ENCODE data around the gene AGPAT3. TPM values are rescaled to one million over a fixed set of nuclear protein-coding genes. Genes with fewer than 3 reads are reported as not detected.

AGPAT3 gene
- total RNA-seq, 1 donor from 2014 or later = 7.8 TPM

GRCh38 chr21:43873673-43874072 is 8.7 kb downstream of the AGPAT3 start:
- no peak overlapping the region for H3K27ac ChIP-seq
- H3K9ac ChIP-seq = no peak overlapping the region
- H2AFZ ChIP-seq (replicated peaks) = no peak overlapping the region
- no peak for TF ChIP-seq EZH2 (IDR thresholded peaks at IDR 0.05)
- TF ChIP-seq, protein P1, sequence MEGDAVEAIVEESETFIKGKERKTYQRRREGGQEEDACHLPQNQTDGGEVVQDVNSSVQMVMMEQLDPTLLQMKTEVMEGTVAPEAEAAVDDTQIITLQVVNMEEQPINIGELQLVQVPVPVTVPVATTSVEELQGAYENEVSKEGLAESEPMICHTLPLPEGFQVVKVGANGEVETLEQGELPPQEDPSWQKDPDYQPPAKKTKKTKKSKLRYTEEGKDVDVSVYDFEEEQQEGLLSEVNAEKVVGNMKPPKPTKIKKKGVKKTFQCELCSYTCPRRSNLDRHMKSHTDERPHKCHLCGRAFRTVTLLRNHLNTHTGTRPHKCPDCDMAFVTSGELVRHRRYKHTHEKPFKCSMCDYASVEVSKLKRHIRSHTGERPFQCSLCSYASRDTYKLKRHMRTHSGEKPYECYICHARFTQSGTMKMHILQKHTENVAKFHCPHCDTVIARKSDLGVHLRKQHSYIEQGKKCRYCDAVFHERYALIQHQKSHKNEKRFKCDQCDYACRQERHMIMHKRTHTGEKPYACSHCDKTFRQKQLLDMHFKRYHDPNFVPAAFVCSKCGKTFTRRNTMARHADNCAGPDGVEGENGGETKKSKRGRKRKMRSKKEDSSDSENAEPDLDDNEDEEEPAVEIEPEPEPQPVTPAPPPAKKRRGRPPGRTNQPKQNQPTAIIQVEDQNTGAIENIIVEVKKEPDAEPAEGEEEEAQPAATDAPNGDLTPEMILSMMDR (IDR thresholded peaks at IDR 0.05) = no peak
- no peak for TF ChIP-seq EZH2phosphoT487 (IDR thresholded peaks at IDR 0.05)
- peaks cover 33% of the 10 kb centered on the region for H3K36me3 Mint-ChIP-seq
- peaks cover 12% of the 10 kb centered on the region for H3K9me3 Mint-ChIP-seq
- no peak overlapping the region for H3K27ac Mint-ChIP-seq
- H3K27me3 ChIP-seq = no peaks in the 10 kb centered on the region
- no peaks in the 10 kb centered on the region for H3K27me3 Mint-ChIP-seq (ENCODE audit: insufficient read depth, low read depth)
- no peak overlapping the region for H3K4me2 ChIP-seq
- H3K79me2 ChIP-seq (ENCODE audit: low read depth) = no peaks in the 10 kb centered on the region
- no peaks in the 10 kb centered on the region for H4K20me1 ChIP-seq (ENCODE audit: low read depth)
- H3K4me1 ChIP-seq = no peaks in the 10 kb centered on the region
- no peak overlapping the region for H3K4me3 Mint-ChIP-seq
- no peak overlapping the region for H3K4me3 ChIP-seq
- peaks cover 8% of the 10 kb centered on the region for H3K4me1 Mint-ChIP-seq
- no peaks in the 10 kb centered on the region for H3K36me3 ChIP-seq
- no peaks in the 10 kb centered on the region for H3F3A ChIP-seq (ENCODE audit: low read depth)
- H3K9me3 ChIP-seq (ENCODE audit: low read depth) = no peaks in the 10 kb centered on the region
- DNase-seq (ENCODE audit: low spot score) = no peak

GRCh38 chr21:43874085-43874805 is 9.2 kb downstream of the AGPAT3 start:
- H3K27me3 Mint-ChIP-seq (ENCODE audit: insufficient read depth, low read depth) = no peaks in the 10 kb centered on the region
- Histone ChIP-seq H2AFZ (replicated peaks) (no peak overlapping the region), H3K36me3 (no peaks in the 10 kb centered on the region), H3F3A (ENCODE audit: low read depth) (no peaks in the 10 kb centered on the region), H3K27ac (no peak overlapping the region), H3K9ac (no peak overlapping the region), H3K27me3 (no peaks in the 10 kb centered on the region), H4K20me1 (ENCODE audit: low read depth) (no peaks in the 10 kb centered on the region), H3K4me2 (no peak overlapping the region), H3K4me1 (no peaks in the 10 kb centered on the region), H3K9me3 (ENCODE audit: low read depth) (no peaks in the 10 kb centered on the region), H3K79me2 (ENCODE audit: low read depth) (no peaks in the 10 kb centered on the region), H3K4me3 (no peak overlapping the region)
- H3K9me3 Mint-ChIP-seq = peaks cover 12% of the 10 kb centered on the region
- peaks cover 29% of the 10 kb centered on the region for H3K36me3 Mint-ChIP-seq
- H3K4me1 Mint-ChIP-seq = peaks cover 6% of the 10 kb centered on the region
- TF ChIP-seq, protein P1 (IDR thresholded peaks at IDR 0.05) = no peak
- TF ChIP-seq EZH2 (IDR thresholded peaks at IDR 0.05) (no peak), EZH2phosphoT487 (IDR thresholded peaks at IDR 0.05) (no peak)
- H3K4me3 Mint-ChIP-seq = no peak overlapping the region
- DNase-seq (ENCODE audit: low spot score) = no peak
- H3K27ac Mint-ChIP-seq = no peak overlapping the region

DNA sequence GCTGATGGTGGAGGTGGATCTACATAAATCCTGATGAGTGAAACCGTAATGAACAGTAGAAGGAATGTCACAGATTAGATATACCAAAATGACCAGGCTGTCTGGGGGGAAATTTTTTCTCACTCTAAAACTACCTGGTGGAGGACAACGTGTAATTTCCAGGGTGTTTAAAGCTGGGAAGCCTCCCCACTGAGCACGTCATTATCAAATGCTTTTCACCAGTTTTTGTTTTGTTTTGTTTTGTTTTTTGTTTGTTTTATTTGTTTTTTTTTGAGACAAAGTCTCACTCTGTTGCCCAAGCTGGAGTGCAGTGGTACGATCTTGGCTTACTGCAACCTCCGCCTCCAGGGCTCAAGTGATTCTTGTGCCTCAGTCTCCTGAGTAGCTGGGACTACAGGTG is 11.6 kb downstream of the AGPAT3 start:
- no peak for TF ChIP-seq EZH2 (IDR thresholded peaks at IDR 0.05)
- TF ChIP-seq, protein P1 (IDR thresholded peaks at IDR 0.05) = no peak
- no peak for TF ChIP-seq EZH2phosphoT487 (IDR thresholded peaks at IDR 0.05)
- peaks cover 12% of the 10 kb centered on the region for H3K4me1 Mint-ChIP-seq
- no peak overlapping the region for H3K9ac ChIP-seq
- H3K4me1 ChIP-seq = no peaks in the 10 kb centered on the region
- H3K4me3 ChIP-seq = no peak overlapping the region
- no peak for DNase-seq (ENCODE audit: low spot score)
- H3K4me3 Mint-ChIP-seq = no peak overlapping the region
- H3F3A ChIP-seq (ENCODE audit: low read depth) = no peaks in the 10 kb centered on the region
- H3K36me3 Mint-ChIP-seq = peaks cover 22% of the 10 kb centered on the region
- no peak overlapping the region for H3K27ac Mint-ChIP-seq
- no peaks in the 10 kb centered on the region for H3K27me3 Mint-ChIP-seq (ENCODE audit: insufficient read depth, low read depth)
- no peaks in the 10 kb centered on the region for H3K79me2 ChIP-seq (ENCODE audit: low read depth)
- H4K20me1 ChIP-seq (ENCODE audit: low read depth) = no peaks in the 10 kb centered on the region
- H3K9me3 ChIP-seq (ENCODE audit: low read depth) = no peaks in the 10 kb centered on the region
- H3K27ac ChIP-seq = no peak overlapping the region
- no peak overlapping the region for H3K4me2 ChIP-seq
- H3K36me3 ChIP-seq = no peaks in the 10 kb centered on the region
- H2AFZ ChIP-seq (replicated peaks) = no peak overlapping the region
- no peaks in the 10 kb centered on the region for H3K27me3 ChIP-seq
- peaks cover 12% of the 10 kb centered on the region for H3K9me3 Mint-ChIP-seq
